Tibial nerve (tissue), 4 donors: ENCODE data around the gene SLIT3.

Experiments used
- EP300 ChIP-seq, 2 donors: sonication (generic); formaldehyde crosslinking; IDR thresholded peaks; one replicate each; pipeline ENCODE4 v1.6.1; 2017; ENCODE audit warnings: antibody characterized with exemption in 2 of 2, mild to moderate bottlenecking in 1 of 2
- POLR2A ChIP-seq, 2 donors: fragments of 450-650 bp; IDR thresholded peaks; one replicate each; pipeline ENCODE4 v1.6.1; 2017; ENCODE audit warnings: antibody characterized with exemption in 2 of 2, mild to moderate bottlenecking in 2 of 2, moderate library complexity in 2 of 2
- TF ChIP-seq, protein P1 (sequence below), 5 experiments: fragments of 200-600 bp in 3 of 5; fragments of 450-650 bp in 2 of 5; sonication (generic) in 3 of 5; IDR thresholded peaks; one replicate each; pipeline ENCODE4 v1.5.1; 2016 to 2019; ENCODE audit warnings: antibody characterized with exemption in 5 of 5, mild to moderate bottlenecking in 3 of 5, moderate library complexity in 2 of 5

GRCh38 chr5:168685566-168685965, 615.4 kb downstream of the SLIT3 start:
- TF ChIP-seq, protein P1, sequence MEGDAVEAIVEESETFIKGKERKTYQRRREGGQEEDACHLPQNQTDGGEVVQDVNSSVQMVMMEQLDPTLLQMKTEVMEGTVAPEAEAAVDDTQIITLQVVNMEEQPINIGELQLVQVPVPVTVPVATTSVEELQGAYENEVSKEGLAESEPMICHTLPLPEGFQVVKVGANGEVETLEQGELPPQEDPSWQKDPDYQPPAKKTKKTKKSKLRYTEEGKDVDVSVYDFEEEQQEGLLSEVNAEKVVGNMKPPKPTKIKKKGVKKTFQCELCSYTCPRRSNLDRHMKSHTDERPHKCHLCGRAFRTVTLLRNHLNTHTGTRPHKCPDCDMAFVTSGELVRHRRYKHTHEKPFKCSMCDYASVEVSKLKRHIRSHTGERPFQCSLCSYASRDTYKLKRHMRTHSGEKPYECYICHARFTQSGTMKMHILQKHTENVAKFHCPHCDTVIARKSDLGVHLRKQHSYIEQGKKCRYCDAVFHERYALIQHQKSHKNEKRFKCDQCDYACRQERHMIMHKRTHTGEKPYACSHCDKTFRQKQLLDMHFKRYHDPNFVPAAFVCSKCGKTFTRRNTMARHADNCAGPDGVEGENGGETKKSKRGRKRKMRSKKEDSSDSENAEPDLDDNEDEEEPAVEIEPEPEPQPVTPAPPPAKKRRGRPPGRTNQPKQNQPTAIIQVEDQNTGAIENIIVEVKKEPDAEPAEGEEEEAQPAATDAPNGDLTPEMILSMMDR (IDR thresholded peaks at IDR 0.05): no peak
- no peak for TF ChIP-seq POLR2A (IDR thresholded peaks at IDR 0.05)
- TF ChIP-seq EP300 (IDR thresholded peaks at IDR 0.05): no peak
